ENCODE results near the gene MRPL21. TPM values are rescaled to one million over a fixed set of nuclear protein-coding genes. Genes with fewer than 3 reads are reported as not detected.

MRPL21 gene
- total and polyA plus RNA-seq, 2 experiments from 2014 or later = 62.4 to 232 TPM

DNA sequence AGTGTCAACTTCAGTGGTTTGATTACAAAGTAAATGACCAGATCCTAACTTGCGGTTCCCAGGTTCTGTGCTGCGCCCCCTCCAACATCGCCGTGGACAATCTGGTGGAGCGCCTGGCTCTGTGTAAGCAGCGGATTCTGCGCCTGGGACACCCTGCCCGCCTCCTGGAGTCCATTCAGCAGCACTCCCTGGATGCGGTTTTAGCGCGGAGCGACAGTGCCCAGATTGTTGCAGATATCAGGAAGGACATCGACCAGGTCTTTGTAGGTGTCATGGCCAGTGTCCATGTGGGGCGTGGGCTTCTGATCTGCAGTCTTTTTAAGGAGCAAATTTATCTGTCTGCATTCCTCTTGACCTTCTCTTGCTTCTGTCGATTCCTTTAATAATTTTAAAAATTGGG, 11.1 kb upstream of the MRPL21 start:
- Histone ChIP-seq H3K36me3 (ENCODE audit: insufficient read depth) (peaks cover 19% of the 10 kb centered on the region), H3K27me3 (ENCODE audit: insufficient read depth) (no peaks in the 10 kb centered on the region), H3K4me3 (no peak overlapping the region), H3K27ac (ENCODE audit: low read depth) (no peak overlapping the region), H3F3A (replicated peaks; ENCODE audit: low read depth) (no peaks in the 10 kb centered on the region), H3K4me2 (no peak overlapping the region), H4K20me1 (replicated peaks; ENCODE audit: insufficient read depth) (no peaks in the 10 kb centered on the region), H3K4me1 (ENCODE audit: insufficient read depth) (no peaks in the 10 kb centered on the region), H3K79me2 (replicated peaks; ENCODE audit: insufficient read depth) (0 out of 2 replicates have a peak, but pooled peaks cover 4% of the 10 kb centered on the region), H2AFZ (no peak overlapping the region), H3K9me2 (ENCODE audit: insufficient read depth) (no peaks in the 10 kb centered on the region)
- DNase-seq (ENCODE audit: low spot score) = no peak
- Mint-ChIP-seq H3K27ac (no peak overlapping the region), H3K27me3 (ENCODE audit: insufficient read depth, low read depth, poor library complexity) (peaks cover 9% of the 10 kb centered on the region), H3K4me3 (no peak overlapping the region), H3K36me3 (ENCODE audit: low read depth) (peaks cover 68% of the 10 kb centered on the region), H3K9me3 (no peaks in the 10 kb centered on the region; the same call in 2 of the 3 replicates), H3K4me1 (no peaks in the 10 kb centered on the region)
- no peak for TF ChIP-seq ZNF462 (CRISPR knock-in tag; IDR thresholded peaks at IDR 0.05)
- TF ChIP-seq ZNF114 (CRISPR knock-in tag; IDR thresholded peaks at IDR 0.05) = no peak
- no peak for ATAC-seq

DNA sequence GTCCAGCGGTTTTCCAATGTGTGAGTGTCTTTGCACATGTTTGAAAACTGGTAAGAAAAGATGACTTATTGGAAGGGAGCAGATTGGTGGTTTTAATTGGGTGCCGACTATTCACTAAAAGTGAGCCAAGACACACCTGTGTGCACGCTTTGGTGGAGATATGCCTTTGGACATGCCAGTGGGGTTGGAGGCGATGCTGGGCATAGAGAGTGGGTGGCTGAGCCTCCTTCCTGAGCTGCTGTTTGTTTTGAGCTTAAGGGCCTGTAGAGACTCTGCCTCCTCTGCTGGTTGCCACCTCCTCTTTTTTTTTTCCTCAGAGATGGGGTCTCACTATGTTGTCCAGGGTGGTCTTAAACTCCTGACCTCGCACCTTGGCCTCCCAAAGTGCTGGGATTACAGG, 9.6 kb upstream of the MRPL21 start:
- Mint-ChIP-seq H3K4me1 (no peaks in the 10 kb centered on the region), H3K36me3 (ENCODE audit: low read depth) (peaks cover 66% of the 10 kb centered on the region), H3K4me3 (no peak overlapping the region), H3K27ac (no peak overlapping the region), H3K27me3 (ENCODE audit: insufficient read depth, low read depth, poor library complexity) (peaks cover 7% of the 10 kb centered on the region), H3K9me3 (no peaks in the 10 kb centered on the region; the same call in 2 of the 3 replicates)
- DNase-seq (ENCODE audit: low spot score) = no peak
- no peaks in the 10 kb centered on the region for H3K4me1 ChIP-seq (ENCODE audit: insufficient read depth)
- no peak overlapping the region for H3K27ac ChIP-seq (ENCODE audit: low read depth)
- H3K4me3 ChIP-seq = no peak overlapping the region
- H3K79me2 ChIP-seq (replicated peaks; ENCODE audit: insufficient read depth) = 0 out of 2 replicates have a peak, but pooled peaks cover 4% of the 10 kb centered on the region
- no peaks in the 10 kb centered on the region for H3F3A ChIP-seq (replicated peaks; ENCODE audit: low read depth)
- H3K27me3 ChIP-seq (ENCODE audit: insufficient read depth) = no peaks in the 10 kb centered on the region
- H3K4me2 ChIP-seq = no peak overlapping the region
- no peak overlapping the region for H2AFZ ChIP-seq
- H3K9me2 ChIP-seq (ENCODE audit: insufficient read depth) = no peaks in the 10 kb centered on the region
- no peaks in the 10 kb centered on the region for H4K20me1 ChIP-seq (replicated peaks; ENCODE audit: insufficient read depth)
- peaks cover 19% of the 10 kb centered on the region; the same call in 1 of the 2 replicates for H3K36me3 ChIP-seq (ENCODE audit: insufficient read depth)
- no peak for ATAC-seq
- TF ChIP-seq ZNF462 (CRISPR knock-in tag; IDR thresholded peaks at IDR 0.05) = no peak
- no peak for TF ChIP-seq STAT1 (IDR thresholded peaks at IDR 0.05; ENCODE audit: unreplicated experiment)
- no peak for TF ChIP-seq CTCF (conservative IDR thresholded peaks at IDR 0.05; ENCODE audit: low read depth in 2 of 2)

Measured in GM23338 (cell line).